Measurements from ENCODE around the gene EIF4EBP2. TPM values are rescaled to one million over a fixed set of nuclear protein-coding genes. Genes with fewer than 3 reads are reported as not detected.

Gene EIF4EBP2, protein sequence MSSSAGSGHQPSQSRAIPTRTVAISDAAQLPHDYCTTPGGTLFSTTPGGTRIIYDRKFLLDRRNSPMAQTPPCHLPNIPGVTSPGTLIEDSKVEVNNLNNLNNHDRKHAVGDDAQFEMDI
- total RNA-seq (2021), result 91.1 and 93.2 TPM in 2 replicates
- long read RNA-seq, full-length matches to known transcripts, result 330 of 451 reads
- long read RNA-seq, partial matches to known transcripts, result 101 of 451 reads
- long read RNA-seq, other reads (novel, unspliced or antisense), result 20 of 451 reads

DNA sequence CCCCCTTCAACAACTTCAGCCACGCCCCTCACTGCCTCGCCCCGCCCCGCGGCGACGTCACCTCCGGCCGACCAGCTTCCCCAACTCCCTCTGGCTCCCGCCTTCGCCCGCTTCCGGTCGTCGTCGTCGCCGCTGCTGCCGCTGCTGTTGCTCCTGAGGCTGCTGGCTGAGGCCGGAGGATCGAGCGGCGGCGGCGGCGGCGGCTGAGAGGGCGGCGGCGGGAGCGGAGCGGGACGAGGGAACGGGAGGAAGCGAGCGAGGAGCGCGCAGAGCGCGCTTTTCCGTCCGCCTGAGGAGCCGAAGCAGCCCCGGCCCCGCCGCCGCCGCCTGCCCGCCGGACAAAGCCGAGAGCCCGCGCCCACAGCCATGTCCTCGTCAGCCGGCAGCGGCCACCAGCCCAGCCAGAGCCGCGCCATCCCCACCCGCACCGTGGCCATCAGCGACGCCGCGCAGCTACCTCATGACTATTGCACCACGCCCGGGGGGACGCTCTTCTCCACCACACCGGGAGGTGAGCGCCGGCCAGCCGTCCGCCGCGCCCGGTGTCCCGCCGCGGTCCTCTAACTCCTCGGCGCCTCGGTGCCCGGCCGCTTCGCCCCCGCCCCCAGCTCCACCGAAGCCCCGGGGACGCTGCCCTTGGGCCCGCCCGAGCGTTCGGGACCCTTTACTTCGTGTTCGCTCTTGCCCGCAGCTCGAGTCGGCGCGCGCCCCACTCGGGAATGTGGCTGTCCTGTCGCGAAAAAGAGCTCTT lies at the start of gene EIF4EBP2:
EIF4EBP2 (plus strand) TSS at position 110 of the 751 bp plus-strand sequence; CDS start at position 367, 257 bp downstream.
- no peak within 1 kb of the TSS for H4K8ac ChIP-seq (replicated peaks; ENCODE audit: insufficient read length, low read depth, low read length)
- H2BK5ac ChIP-seq (ENCODE audit: insufficient read length, low read length), result no peak within 1 kb of the TSS
- Mint-ChIP-seq H3K4me1 (peaks cover 32 to 33% of the 10 kb centered on the region in 2 experiments), H3K9me3 (peaks cover 6 to 12% of the 10 kb centered on the region in 2 experiments; a peak in 4 of 5 replicates), H3K27me3 (ENCODE audit: low read depth) (peaks cover 4% of the 10 kb centered on the region), H3K36me3 (ENCODE audit: insufficient read depth in 1 of 3, low read depth in 3 of 3) (peaks cover 25 to 29% (median 28%) of the 10 kb centered on the region in 3 experiments), H3K27ac (peak within 1 kb of the TSS in 2 of 3 experiments; percentile 96; a peak in 5 of 7 replicates), H3K4me3 (peak within 1 kb of the TSS; percentile 92 to 99)
- no peak within 1 kb of the TSS for H2BK15ac ChIP-seq (ENCODE audit: low read depth, low read length)
- no peak within 1 kb of the TSS for H4K91ac ChIP-seq (ENCODE audit: insufficient read length, low read depth, low read length)
- H3K9me3 ChIP-seq (ENCODE audit: control insufficient read depth, low read depth, low read length), result no peaks in the 10 kb centered on the region
- peak within 1 kb of the TSS; percentile 73 for H2BK12ac ChIP-seq (ENCODE audit: insufficient read length, low read depth, low read length)
- peak within 1 kb of the TSS; percentile 96 for H3K9ac ChIP-seq (ENCODE audit: extremely low read depth, insufficient read length, low read length)
- H3K27ac ChIP-seq (ENCODE audit: insufficient read length, low read depth, low read length), result no peak within 1 kb of the TSS
- H2BK20ac ChIP-seq (ENCODE audit: low read depth, low read length, poor library complexity, severe bottlenecking), result no peak within 1 kb of the TSS
- no peak within 1 kb of the TSS for H4K5ac ChIP-seq (ENCODE audit: insufficient read length, low read depth, low read length)
- TF ChIP-seq, protein P1, sequence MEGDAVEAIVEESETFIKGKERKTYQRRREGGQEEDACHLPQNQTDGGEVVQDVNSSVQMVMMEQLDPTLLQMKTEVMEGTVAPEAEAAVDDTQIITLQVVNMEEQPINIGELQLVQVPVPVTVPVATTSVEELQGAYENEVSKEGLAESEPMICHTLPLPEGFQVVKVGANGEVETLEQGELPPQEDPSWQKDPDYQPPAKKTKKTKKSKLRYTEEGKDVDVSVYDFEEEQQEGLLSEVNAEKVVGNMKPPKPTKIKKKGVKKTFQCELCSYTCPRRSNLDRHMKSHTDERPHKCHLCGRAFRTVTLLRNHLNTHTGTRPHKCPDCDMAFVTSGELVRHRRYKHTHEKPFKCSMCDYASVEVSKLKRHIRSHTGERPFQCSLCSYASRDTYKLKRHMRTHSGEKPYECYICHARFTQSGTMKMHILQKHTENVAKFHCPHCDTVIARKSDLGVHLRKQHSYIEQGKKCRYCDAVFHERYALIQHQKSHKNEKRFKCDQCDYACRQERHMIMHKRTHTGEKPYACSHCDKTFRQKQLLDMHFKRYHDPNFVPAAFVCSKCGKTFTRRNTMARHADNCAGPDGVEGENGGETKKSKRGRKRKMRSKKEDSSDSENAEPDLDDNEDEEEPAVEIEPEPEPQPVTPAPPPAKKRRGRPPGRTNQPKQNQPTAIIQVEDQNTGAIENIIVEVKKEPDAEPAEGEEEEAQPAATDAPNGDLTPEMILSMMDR (conservative IDR thresholded peaks at IDR 0.05), result no peak
- peaks cover 15% of the 10 kb centered on the region for H3K79me1 ChIP-seq (ENCODE audit: insufficient read depth, low read depth, low read length, poor library complexity, severe bottlenecking)
- H3K18ac ChIP-seq (ENCODE audit: insufficient read length, low read depth, low read length), result peak within 1 kb of the TSS; percentile 99
- peaks cover 14% of the 10 kb centered on the region for H3K23me2 ChIP-seq (ENCODE audit: insufficient read length, low read depth, low read length, poor library complexity, severe bottlenecking)
- no peak within 1 kb of the TSS for H2AK5ac ChIP-seq (ENCODE audit: insufficient read length, low read length)
- H3K4me2 ChIP-seq (ENCODE audit: insufficient read depth, insufficient read length, low read length), result peak within 1 kb of the TSS; percentile 98
- H4K20me1 ChIP-seq (ENCODE audit: control insufficient read depth, insufficient read depth, insufficient read length), result peaks cover 3% of the 10 kb centered on the region
- no peaks in the 10 kb centered on the region for H3K27me3 ChIP-seq (ENCODE audit: insufficient read depth, low read length)
- peaks cover 25% of the 10 kb centered on the region; the same call in 1 of the 2 replicates for H3K79me2 ChIP-seq (ENCODE audit: insufficient read depth, low read length)
- no CpG with 5 or more reads among the region's 103 CpGs for WGBS (ENCODE audit: extremely low coverage, insufficient read length, low lambda C conversion rate)
- no peak within 1 kb of the TSS for H3K4ac ChIP-seq (ENCODE audit: low read depth, low read length)
- H2AFZ ChIP-seq (ENCODE audit: low read length), result peak within 1 kb of the TSS; percentile 1
- H3K4me1 ChIP-seq (ENCODE audit: insufficient read depth, low read length), result peaks cover 2% of the 10 kb centered on the region; the same call in 1 of the 2 replicates
- H3K23ac ChIP-seq (ENCODE audit: insufficient read length, low read depth, low read length), result no peak within 1 kb of the TSS
- DNase-seq, result peak; percentile 98
- no peak within 1 kb of the TSS for H2BK120ac ChIP-seq (ENCODE audit: low read depth, low read length, poor library complexity, severe bottlenecking)
- no peak within 1 kb of the TSS for H3T11ph ChIP-seq (ENCODE audit: low read length)
- H3K14ac ChIP-seq (ENCODE audit: insufficient read depth, low read length), result peak within 1 kb of the TSS; percentile 99
- no peak within 1 kb of the TSS for H3K56ac ChIP-seq (ENCODE audit: insufficient read length, low read depth, low read length)

Measured in H9 (cell line).